Measurements from ENCODE around the gene SEC14L6.

DNA sequence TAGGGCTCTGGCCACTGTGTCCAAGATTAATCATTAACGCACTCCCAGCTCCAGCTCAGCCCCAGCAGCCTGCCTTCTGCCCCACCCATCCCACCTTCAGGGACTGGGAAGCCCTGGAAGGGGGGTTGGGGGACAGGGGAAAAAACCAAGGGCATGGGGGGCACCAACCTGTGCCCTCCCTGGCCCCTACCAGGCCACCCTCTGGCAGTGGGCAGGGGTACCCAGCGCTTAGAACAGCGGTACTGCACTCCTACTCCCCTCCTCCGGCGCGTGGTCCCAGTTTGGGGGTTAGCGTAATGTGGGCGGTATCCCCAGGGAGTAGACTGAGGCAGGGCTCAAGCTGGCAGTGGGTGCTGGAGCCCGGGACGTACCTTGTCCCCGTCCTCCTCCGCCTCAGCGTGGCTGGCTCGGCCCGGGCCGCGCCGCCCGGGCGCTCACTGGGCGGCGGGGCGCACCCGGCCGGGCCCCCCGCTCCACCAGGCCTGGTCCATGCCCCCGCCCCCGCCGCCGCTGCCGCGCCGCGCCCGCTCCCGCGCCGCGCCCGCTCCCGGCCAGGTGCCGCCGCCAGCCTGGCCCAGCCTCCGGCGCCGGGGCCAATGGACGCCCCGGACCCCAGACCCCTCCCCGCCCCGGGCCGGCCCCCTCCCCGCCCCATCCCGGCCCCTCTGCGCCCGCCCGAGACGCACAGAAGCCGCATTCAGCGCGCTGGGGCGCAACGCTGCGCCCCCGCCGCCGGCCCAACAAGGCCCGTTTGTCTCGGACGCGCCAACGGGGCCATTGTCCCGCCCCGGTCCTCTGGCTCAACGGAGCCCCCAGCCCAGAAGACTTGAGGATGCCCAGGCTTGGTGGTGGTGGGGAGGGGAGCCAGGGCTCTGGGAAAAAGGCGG is 27.8 kb upstream of the SEC14L6 start, which contains the start of gene GAL3ST1:
- TF ChIP-seq ZNF407 (IDR thresholded peaks at IDR 0.05; ENCODE audit: low read depth), result no peak
- no peak for TF ChIP-seq FOS (IDR thresholded peaks at IDR 0.05; ENCODE audit: extremely low read depth, insufficient read length)
- TF ChIP-seq, protein P1, sequence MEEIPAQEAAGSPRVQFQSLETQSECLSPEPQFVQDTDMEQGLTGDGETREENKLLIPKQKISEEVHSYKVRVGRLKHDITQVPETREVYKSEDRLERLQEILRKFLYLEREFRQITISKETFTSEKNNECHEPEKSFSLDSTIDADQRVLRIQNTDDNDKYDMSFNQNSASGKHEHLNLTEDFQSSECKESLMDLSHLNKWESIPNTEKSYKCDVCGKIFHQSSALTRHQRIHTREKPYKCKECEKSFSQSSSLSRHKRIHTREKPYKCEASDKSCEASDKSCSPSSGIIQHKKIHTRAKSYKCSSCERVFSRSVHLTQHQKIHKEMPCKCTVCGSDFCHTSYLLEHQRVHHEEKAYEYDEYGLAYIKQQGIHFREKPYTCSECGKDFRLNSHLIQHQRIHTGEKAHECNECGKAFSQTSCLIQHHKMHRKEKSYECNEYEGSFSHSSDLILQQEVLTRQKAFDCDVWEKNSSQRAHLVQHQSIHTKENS (CRISPR knock-in tag; IDR thresholded peaks at IDR 0.05), result no peak
- TF ChIP-seq PKNOX1 (IDR thresholded peaks at IDR 0.05), result no peak
- TF ChIP-seq CBX2 (IDR thresholded peaks at IDR 0.05; ENCODE audit: insufficient read depth, low read length, poor library complexity, severe bottlenecking), result no peak
